LNCaP clone FGC (cell line): ENCODE data around the gene SLC25A21.
"Not testable (repeated sequence)": the region's sequence is repeated elsewhere in the genome, so short reads cannot be mapped to it uniquely, and the experiment has no call there.

Experiments used
- DNase-seq: peaks from one replicate; pipeline ENCODE4 v3.0.0-alpha.2; 2011; ENCODE audit warnings: low read depth
- H3K4me3 ChIP-seq: 2 replicates; pipeline ENCODE4 v1.5.1; 2011; ENCODE audit warnings: mild to moderate bottlenecking, low read depth, low read length, control low read depth
- CTCF ChIP-seq: IDR thresholded peaks from 2 replicates; pipeline ENCODE4 v1.5.1; 2012; ENCODE audit warnings: mild to moderate bottlenecking; ENCODE audit not compliant: control insufficient read depth, insufficient read depth; ENCODE audit errors: extremely low read depth

The SLC25A21 gene

DNA sequence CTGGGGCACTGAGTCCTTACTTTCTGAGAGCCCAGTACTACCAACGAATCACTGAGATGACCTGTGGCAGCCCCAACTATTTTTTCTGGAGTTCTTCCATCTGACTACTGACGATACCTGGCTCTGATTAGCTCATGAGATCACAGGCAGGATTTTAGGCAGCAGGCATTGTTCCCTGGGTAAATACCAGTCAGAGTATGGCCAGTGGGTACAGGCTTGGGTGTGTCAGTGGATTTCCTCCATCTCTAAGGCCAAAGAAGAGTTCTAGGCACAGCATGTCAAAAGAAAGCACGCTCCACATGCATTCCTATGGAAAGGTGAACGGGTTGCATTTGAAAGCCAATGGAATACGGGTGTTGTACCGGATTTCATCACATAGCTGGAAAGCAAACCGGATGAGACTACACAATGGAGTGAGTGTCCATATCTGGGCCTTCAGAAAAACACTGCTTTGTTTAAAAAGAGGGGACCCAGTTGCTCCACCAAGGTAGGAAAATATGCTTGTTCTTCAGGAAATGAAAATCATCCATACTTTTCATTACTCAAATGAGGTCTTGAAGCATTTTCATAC, 455.7 kb downstream of the SLC25A21 start:
- DNase-seq = no peak
- no peak overlapping the region for H3K4me3 ChIP-seq
- no peak for TF ChIP-seq CTCF

GRCh38 chr14:36713960-36714703, 458.3 kb downstream of the SLC25A21 start:
- no peak overlapping the region for H3K4me3 ChIP-seq
- no peak for DNase-seq
- no peak for TF ChIP-seq CTCF

GRCh38 chr14:36707570-36707969, 464.8 kb downstream of the SLC25A21 start:
- TF ChIP-seq CTCF = no peak
- no peak for DNase-seq
- no peak overlapping the region for H3K4me3 ChIP-seq

DNA sequence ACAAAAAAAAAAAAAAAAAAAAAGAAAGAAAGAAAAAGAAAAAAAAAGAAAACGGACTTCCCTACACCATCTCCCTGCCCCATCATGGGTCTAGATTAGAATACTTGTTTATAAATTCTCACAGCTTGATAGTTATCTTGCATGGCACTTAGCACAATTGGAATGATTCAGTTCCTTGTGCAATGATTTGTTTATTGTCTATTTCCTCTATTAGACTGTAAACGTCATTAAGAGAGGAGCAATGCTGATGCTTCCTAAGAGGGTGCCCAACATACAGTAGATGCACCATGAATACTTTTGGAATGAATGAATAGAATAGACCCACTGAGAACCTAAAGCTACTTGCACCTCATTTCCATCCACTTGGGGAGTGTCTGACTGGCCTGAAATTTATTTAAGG, 469.9 kb downstream of the SLC25A21 start:
- DNase-seq = no peak
- H3K4me3 ChIP-seq = no peak overlapping the region
- no peak for TF ChIP-seq CTCF

GRCh38 chr14:36701132-36701531, 471.3 kb downstream of the SLC25A21 start:
- H3K4me3 ChIP-seq = no peak overlapping the region
- DNase-seq = no peak
- TF ChIP-seq CTCF = no peak

GRCh38 chr14:36700651-36701050, 471.8 kb downstream of the SLC25A21 start:
- H3K4me3 ChIP-seq = no peak overlapping the region
- TF ChIP-seq CTCF = no peak
- no peak for DNase-seq

GRCh38 chr14:36699420-36699819, 473.0 kb downstream of the SLC25A21 start:
- not testable (repeated sequence) for H3K4me3 ChIP-seq, DNase-seq
